ENCODE results near the gene NAT8L.

NAT8L gene

GRCh38 chr4:2069986-2070385, 10.9 kb downstream of the NAT8L start:
- no peak overlapping the region for H3K27ac ChIP-seq (ENCODE audit: low read depth, low read length)
- no peak overlapping the region for H4K91ac ChIP-seq (ENCODE audit: low read depth, low read length)
- H2AK5ac ChIP-seq (ENCODE audit: low read length): no peak overlapping the region
- no peak overlapping the region for H3K4me2 ChIP-seq (ENCODE audit: low read length)
- no peak overlapping the region for H2AFZ ChIP-seq (ENCODE audit: insufficient read depth, low read length, poor library complexity)
- no CpG with 5 or more reads among the region's 14 CpGs for WGBS (ENCODE audit: extremely low coverage, insufficient coverage, insufficient read length)
- no peak overlapping the region for H3K18ac ChIP-seq (ENCODE audit: low read length)
- H3K23ac ChIP-seq (ENCODE audit: low read length): no peak overlapping the region
- H4K12ac ChIP-seq (ENCODE audit: low read depth, low read length): no peak overlapping the region
- no peak overlapping the region for H3K4me3 ChIP-seq (ENCODE audit: low read depth, low read length)
- no peak overlapping the region for H2BK5ac ChIP-seq (ENCODE audit: low read depth, low read length, poor library complexity)
- no peaks in the 10 kb centered on the region for H3K36me3 ChIP-seq (ENCODE audit: control insufficient read depth in 1 of 2, insufficient read depth in 2 of 2, low read length in 2 of 2)
- no peak overlapping the region for H2BK120ac ChIP-seq (ENCODE audit: insufficient read depth, low read length, poor library complexity)
- no peaks in the 10 kb centered on the region for H3K79me1 ChIP-seq (ENCODE audit: low read length)
- peaks cover 6% of the 10 kb centered on the region for H3K9me3 ChIP-seq (ENCODE audit: insufficient read depth, low read depth, low read length)
- H4K8ac ChIP-seq (ENCODE audit: low read depth, low read length): no peak overlapping the region
- H3K79me2 ChIP-seq (ENCODE audit: control insufficient read depth, insufficient read depth, low read length, poor library complexity): no peaks in the 10 kb centered on the region
- peaks cover 8 to 14% of the 10 kb centered on the region in 2 experiments for H3K4me1 ChIP-seq (ENCODE audit: control insufficient read depth in 1 of 2, insufficient read depth in 2 of 2, low read length in 2 of 2)
- H2BK12ac ChIP-seq (ENCODE audit: low read length): no peak overlapping the region
- H3K14ac ChIP-seq (ENCODE audit: low read length): no peak overlapping the region
- H3K9ac ChIP-seq (ENCODE audit: low read length): no peak overlapping the region
- H3K27me3 ChIP-seq (ENCODE audit: insufficient read depth, low read length): no peaks in the 10 kb centered on the region
- H3K4ac ChIP-seq (ENCODE audit: low read depth, low read length): no peak overlapping the region
- DNase-seq: no peak

- Histone ChIP-seq H3K79me2 (ENCODE audit: control insufficient read depth, insufficient read depth, low read length, poor library complexity) (no peaks in the 10 kb centered on the region), H2BK12ac (ENCODE audit: low read length) (no peak overlapping the region), H3K14ac (ENCODE audit: low read length) (no peak overlapping the region)
Observed at GRCh38 chr4:2070421-2071251, 11.5 kb downstream of the NAT8L start.

GRCh38 chr4:2071252-2071911, 12.3 kb downstream of the NAT8L start:
- DNase-seq: no peak
- Histone ChIP-seq H3K27ac (ENCODE audit: low read depth, low read length) (no peak overlapping the region), H3K23ac (ENCODE audit: low read length) (no peak overlapping the region), H3K36me3 (ENCODE audit: control insufficient read depth in 1 of 2, insufficient read depth in 2 of 2, low read length in 2 of 2) (no peaks in the 10 kb centered on the region), H2BK120ac (ENCODE audit: insufficient read depth, low read length, poor library complexity) (no peak overlapping the region), H3K4me1 (ENCODE audit: control insufficient read depth in 1 of 2, insufficient read depth in 2 of 2, low read length in 2 of 2) (peaks cover 8 to 14% of the 10 kb centered on the region in 2 experiments), H2AK5ac (ENCODE audit: low read length) (no peak overlapping the region), H3K4ac (ENCODE audit: low read depth, low read length) (no peak overlapping the region), H3K79me2 (ENCODE audit: control insufficient read depth, insufficient read depth, low read length, poor library complexity) (no peaks in the 10 kb centered on the region), H2BK12ac (ENCODE audit: low read length) (no peak overlapping the region), H3K27me3 (ENCODE audit: insufficient read depth, low read length) (no peaks in the 10 kb centered on the region), H3K79me1 (ENCODE audit: low read length) (no peaks in the 10 kb centered on the region), H3K4me3 (ENCODE audit: low read depth, low read length) (no peak overlapping the region), H3K9me3 (ENCODE audit: insufficient read depth, low read depth, low read length) (peaks cover 6% of the 10 kb centered on the region), H4K91ac (ENCODE audit: low read depth, low read length) (no peak overlapping the region), H3K4me2 (ENCODE audit: low read length) (no peak overlapping the region), H3K18ac (ENCODE audit: low read length) (no peak overlapping the region), H4K8ac (ENCODE audit: low read depth, low read length) (peak overlapping the region; percentile 3), H4K12ac (ENCODE audit: low read depth, low read length) (no peak overlapping the region), H2BK5ac (ENCODE audit: low read depth, low read length, poor library complexity) (no peak overlapping the region), H3K14ac (ENCODE audit: low read length) (no peak overlapping the region), H2AFZ (ENCODE audit: insufficient read depth, low read length, poor library complexity) (no peak overlapping the region), H3K9ac (ENCODE audit: low read length) (no peak overlapping the region)
- no CpG with 5 or more reads among the region's 16 CpGs for WGBS (ENCODE audit: extremely low coverage, insufficient coverage, insufficient read length)

More at GRCh38 chr4:2070421-2071251, 11.5 kb downstream of the NAT8L start:
- no peak overlapping the region for H2BK5ac ChIP-seq (ENCODE audit: low read depth, low read length, poor library complexity)
- no peak overlapping the region for H2BK120ac ChIP-seq (ENCODE audit: insufficient read depth, low read length, poor library complexity)
- H3K4me2 ChIP-seq (ENCODE audit: low read length): no peak overlapping the region
- no peak for DNase-seq
- no peak overlapping the region for H2AK5ac ChIP-seq (ENCODE audit: low read length)
- H3K9me3 ChIP-seq (ENCODE audit: insufficient read depth, low read depth, low read length): peaks cover 6% of the 10 kb centered on the region
- H2AFZ ChIP-seq (ENCODE audit: insufficient read depth, low read length, poor library complexity): no peak overlapping the region
- H3K4ac ChIP-seq (ENCODE audit: low read depth, low read length): no peak overlapping the region
- H3K4me1 ChIP-seq (ENCODE audit: control insufficient read depth in 1 of 2, insufficient read depth in 2 of 2, low read length in 2 of 2): peaks cover 8 to 14% of the 10 kb centered on the region in 2 experiments
- no peak overlapping the region for H4K12ac ChIP-seq (ENCODE audit: low read depth, low read length)
- no peaks in the 10 kb centered on the region for H3K36me3 ChIP-seq (ENCODE audit: control insufficient read depth in 1 of 2, insufficient read depth in 2 of 2, low read length in 2 of 2)
- no peak overlapping the region for H4K91ac ChIP-seq (ENCODE audit: low read depth, low read length)
- H3K79me1 ChIP-seq (ENCODE audit: low read length): no peaks in the 10 kb centered on the region
- H3K27me3 ChIP-seq (ENCODE audit: insufficient read depth, low read length): no peaks in the 10 kb centered on the region
- no peak overlapping the region for H3K18ac ChIP-seq (ENCODE audit: low read length)
- no peak overlapping the region for H4K8ac ChIP-seq (ENCODE audit: low read depth, low read length)
- no peak overlapping the region for H3K23ac ChIP-seq (ENCODE audit: low read length)
- H3K27ac ChIP-seq (ENCODE audit: low read depth, low read length): no peak overlapping the region
- no CpG with 5 or more reads among the region's 22 CpGs for WGBS (ENCODE audit: extremely low coverage, insufficient coverage, insufficient read length)
- no peak overlapping the region for H3K9ac ChIP-seq (ENCODE audit: low read length)
- peak overlapping the region; percentile 6 for H3K4me3 ChIP-seq (ENCODE audit: low read depth, low read length)

- no peak overlapping the region for H4K12ac ChIP-seq (ENCODE audit: low read depth, low read length)
- H3K4ac ChIP-seq (ENCODE audit: low read depth, low read length): no peak overlapping the region
- no peaks in the 10 kb centered on the region for H3K27me3 ChIP-seq (ENCODE audit: insufficient read depth, low read length)
- WGBS (ENCODE audit: extremely low coverage, insufficient coverage, insufficient read length): no CpG with 5 or more reads among the region's 28 CpGs
- no peaks in the 10 kb centered on the region for H3K79me2 ChIP-seq (ENCODE audit: control insufficient read depth, insufficient read depth, low read length, poor library complexity)
- peak overlapping the region; percentile 3 for H4K8ac ChIP-seq (ENCODE audit: low read depth, low read length)
- peaks cover 8 to 10% of the 10 kb centered on the region in 2 experiments for H3K4me1 ChIP-seq (ENCODE audit: control insufficient read depth in 1 of 2, insufficient read depth in 2 of 2, low read length in 2 of 2)
- no peak overlapping the region for H3K18ac ChIP-seq (ENCODE audit: low read length)
- H4K91ac ChIP-seq (ENCODE audit: low read depth, low read length): no peak overlapping the region
- H3K9ac ChIP-seq (ENCODE audit: low read length): no peak overlapping the region
- no peak overlapping the region for H3K23ac ChIP-seq (ENCODE audit: low read length)
- H2BK12ac ChIP-seq (ENCODE audit: low read length): no peak overlapping the region
- H2BK120ac ChIP-seq (ENCODE audit: insufficient read depth, low read length, poor library complexity): no peak overlapping the region
- peaks cover 7% of the 10 kb centered on the region for H3K9me3 ChIP-seq (ENCODE audit: insufficient read depth, low read depth, low read length)
- no peak for DNase-seq
- no peak overlapping the region for H2AFZ ChIP-seq (ENCODE audit: insufficient read depth, low read length, poor library complexity)
- no peak overlapping the region for H3K27ac ChIP-seq (ENCODE audit: low read depth, low read length)
- no peak overlapping the region for H3K4me3 ChIP-seq (ENCODE audit: low read depth, low read length)
- no peak overlapping the region for H3K4me2 ChIP-seq (ENCODE audit: low read length)
- no peak overlapping the region for H3K14ac ChIP-seq (ENCODE audit: low read length)
- H2BK5ac ChIP-seq (ENCODE audit: low read depth, low read length, poor library complexity): no peak overlapping the region
- no peak overlapping the region for H2AK5ac ChIP-seq (ENCODE audit: low read length)
- no peaks in the 10 kb centered on the region for H3K36me3 ChIP-seq (ENCODE audit: control insufficient read depth in 1 of 2, insufficient read depth in 2 of 2, low read length in 2 of 2)
- H3K79me1 ChIP-seq (ENCODE audit: low read length): no peaks in the 10 kb centered on the region
Observed at GRCh38 chr4:2071912-2072867, 13.1 kb downstream of the NAT8L start.
